PC-9 (cell line): ENCODE measurements around the gene LGR6.

Experiments
- EZH2 ChIP-seq: fragments of 200-600 bp; sonication (generic); IDR thresholded peaks from 2 replicates; pipeline ENCODE4 v1.8.0; 2017; ENCODE audit warnings: antibody characterized with exemption, low read depth
- TF ChIP-seq, protein P1 (sequence below): fragments of 200-600 bp; sonication (generic); conservative IDR thresholded peaks from 2 replicates; pipeline ENCODE4 v1.6.1; 2017; ENCODE audit warnings: mixed run types, antibody characterized with exemption, mild to moderate bottlenecking, moderate library complexity

DNA sequence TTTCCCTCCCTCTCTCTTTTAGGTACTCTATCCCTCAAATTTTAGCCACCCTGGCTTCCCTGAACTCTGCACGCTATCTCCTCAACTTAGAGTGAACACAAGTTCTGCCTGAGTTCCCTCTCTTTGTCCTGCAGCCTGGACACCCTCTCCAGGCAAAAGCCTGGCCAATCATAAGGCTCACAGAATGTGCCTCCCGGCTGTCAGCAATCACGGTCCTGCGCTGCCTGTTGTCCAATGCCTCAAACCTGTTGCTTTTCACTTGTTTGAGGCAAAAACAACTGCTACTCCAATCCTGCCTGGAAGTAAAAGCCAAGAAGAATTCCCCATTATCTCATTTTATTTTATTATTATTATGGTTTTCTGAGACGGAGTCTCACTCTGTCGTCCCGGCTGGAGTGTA lies 66.1 kb downstream of the LGR6 start:
- TF ChIP-seq, protein P1, sequence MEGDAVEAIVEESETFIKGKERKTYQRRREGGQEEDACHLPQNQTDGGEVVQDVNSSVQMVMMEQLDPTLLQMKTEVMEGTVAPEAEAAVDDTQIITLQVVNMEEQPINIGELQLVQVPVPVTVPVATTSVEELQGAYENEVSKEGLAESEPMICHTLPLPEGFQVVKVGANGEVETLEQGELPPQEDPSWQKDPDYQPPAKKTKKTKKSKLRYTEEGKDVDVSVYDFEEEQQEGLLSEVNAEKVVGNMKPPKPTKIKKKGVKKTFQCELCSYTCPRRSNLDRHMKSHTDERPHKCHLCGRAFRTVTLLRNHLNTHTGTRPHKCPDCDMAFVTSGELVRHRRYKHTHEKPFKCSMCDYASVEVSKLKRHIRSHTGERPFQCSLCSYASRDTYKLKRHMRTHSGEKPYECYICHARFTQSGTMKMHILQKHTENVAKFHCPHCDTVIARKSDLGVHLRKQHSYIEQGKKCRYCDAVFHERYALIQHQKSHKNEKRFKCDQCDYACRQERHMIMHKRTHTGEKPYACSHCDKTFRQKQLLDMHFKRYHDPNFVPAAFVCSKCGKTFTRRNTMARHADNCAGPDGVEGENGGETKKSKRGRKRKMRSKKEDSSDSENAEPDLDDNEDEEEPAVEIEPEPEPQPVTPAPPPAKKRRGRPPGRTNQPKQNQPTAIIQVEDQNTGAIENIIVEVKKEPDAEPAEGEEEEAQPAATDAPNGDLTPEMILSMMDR, result no peak
- no peak for TF ChIP-seq EZH2
